PFSK-1 (cell line): ENCODE results near the gene FAM118B.

ENCODE experiments used
- POLR2AphosphoS5 ChIP-seq: IDR thresholded peaks from 2 replicates; pipeline ENCODE4 v1.6.1; 2012; ENCODE audit warnings: low read depth, mild to moderate bottlenecking, control low read depth, low read length, moderate library complexity
- TF ChIP-seq, protein P1 (sequence below), 2 experiments: IDR thresholded peaks; 2 replicates each; pipeline versions ENCODE4 v1.6.1 to v1.8.0; 2011 to 2012; ENCODE audit warnings: low read depth in 2 of 2, low read length in 2 of 2, control low read depth in 1 of 2, inconsistent platforms in 1 of 2, mild to moderate bottlenecking in 1 of 2, moderate library complexity in 1 of 2; ENCODE audit not compliant: insufficient read depth in 1 of 2

DNA sequence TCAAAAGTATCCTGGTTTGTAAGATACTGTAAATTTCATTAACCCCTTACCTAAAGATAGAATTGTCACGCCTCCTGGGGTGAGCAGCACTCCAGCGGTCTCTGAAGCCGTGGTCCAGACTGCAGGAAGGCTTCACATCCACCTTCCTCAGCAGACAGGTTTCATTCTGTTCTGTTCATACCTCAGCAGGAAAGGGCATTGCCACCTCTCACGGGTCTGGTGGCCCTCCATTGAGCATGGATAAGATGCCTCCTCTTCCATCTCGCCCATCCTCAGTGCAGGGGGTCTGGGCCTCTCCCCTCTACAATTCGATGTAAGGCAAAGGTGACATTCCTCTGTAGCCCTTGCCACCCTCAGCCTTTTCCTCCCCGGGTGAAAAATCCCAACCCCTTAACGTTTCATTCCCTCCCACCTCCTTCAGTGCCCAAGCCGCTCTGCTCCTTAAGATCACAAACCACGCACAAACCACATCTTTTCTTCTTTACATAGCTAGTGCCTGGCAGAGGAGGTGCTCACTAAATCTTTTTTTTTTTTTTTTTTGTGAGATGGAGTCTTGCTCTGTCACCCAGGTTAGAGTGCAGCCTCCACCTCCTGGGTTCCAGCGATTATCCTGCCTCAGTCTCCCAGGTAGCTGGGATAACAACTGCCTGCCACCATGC is 28.7 kb upstream of the FAM118B start:
- TF ChIP-seq, protein P1, sequence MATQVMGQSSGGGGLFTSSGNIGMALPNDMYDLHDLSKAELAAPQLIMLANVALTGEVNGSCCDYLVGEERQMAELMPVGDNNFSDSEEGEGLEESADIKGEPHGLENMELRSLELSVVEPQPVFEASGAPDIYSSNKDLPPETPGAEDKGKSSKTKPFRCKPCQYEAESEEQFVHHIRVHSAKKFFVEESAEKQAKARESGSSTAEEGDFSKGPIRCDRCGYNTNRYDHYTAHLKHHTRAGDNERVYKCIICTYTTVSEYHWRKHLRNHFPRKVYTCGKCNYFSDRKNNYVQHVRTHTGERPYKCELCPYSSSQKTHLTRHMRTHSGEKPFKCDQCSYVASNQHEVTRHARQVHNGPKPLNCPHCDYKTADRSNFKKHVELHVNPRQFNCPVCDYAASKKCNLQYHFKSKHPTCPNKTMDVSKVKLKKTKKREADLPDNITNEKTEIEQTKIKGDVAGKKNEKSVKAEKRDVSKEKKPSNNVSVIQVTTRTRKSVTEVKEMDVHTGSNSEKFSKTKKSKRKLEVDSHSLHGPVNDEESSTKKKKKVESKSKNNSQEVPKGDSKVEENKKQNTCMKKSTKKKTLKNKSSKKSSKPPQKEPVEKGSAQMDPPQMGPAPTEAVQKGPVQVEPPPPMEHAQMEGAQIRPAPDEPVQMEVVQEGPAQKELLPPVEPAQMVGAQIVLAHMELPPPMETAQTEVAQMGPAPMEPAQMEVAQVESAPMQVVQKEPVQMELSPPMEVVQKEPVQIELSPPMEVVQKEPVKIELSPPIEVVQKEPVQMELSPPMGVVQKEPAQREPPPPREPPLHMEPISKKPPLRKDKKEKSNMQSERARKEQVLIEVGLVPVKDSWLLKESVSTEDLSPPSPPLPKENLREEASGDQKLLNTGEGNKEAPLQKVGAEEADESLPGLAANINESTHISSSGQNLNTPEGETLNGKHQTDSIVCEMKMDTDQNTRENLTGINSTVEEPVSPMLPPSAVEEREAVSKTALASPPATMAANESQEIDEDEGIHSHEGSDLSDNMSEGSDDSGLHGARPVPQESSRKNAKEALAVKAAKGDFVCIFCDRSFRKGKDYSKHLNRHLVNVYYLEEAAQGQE (IDR thresholded peaks at IDR 0.05; ENCODE audit: insufficient read depth in 1 of 2, low read depth in 2 of 2, low read length in 2 of 2), result no peak
- TF ChIP-seq POLR2AphosphoS5, result no peak
